Stimulated activated CD8-positive, alpha-beta memory T cell treated with anti-CD3 and anti-CD28 coated beads, Interleukin-2, amount 100 ng/mL, for 48 hours (primary cell): ENCODE data around the gene OR1Q1.
"Not testable (repeated sequence)": the region's sequence is repeated elsewhere in the genome, so short reads cannot be mapped to it uniquely, and the experiment has no call there.

Experiments used
- DNase-seq, 2 donors: peaks; one replicate each; pipeline ENCODE4 v3.0.0-alpha.2; 2020; ENCODE audit warnings: low read depth in 2 of 2

OR1Q1 gene

GRCh38 chr9:122614362-122614761 lies at the start of gene OR1Q1:
Gene OR1Q1, plus strand, starts transcription at chr9:122614738. Its CDS starts 0 bp downstream, at chr9:122614738.
- no peak for DNase-seq

GRCh38 chr9:122567901-122568300 lies 46.6 kb upstream of the OR1Q1 start:
- DNase-seq = no peak

- DNase-seq = no peak
Observed at GRCh38 chr9:122572456-122572855, 42.1 kb upstream of the OR1Q1 start.

GRCh38 chr9:122579874-122580273 lies 34.7 kb upstream of the OR1Q1 start:
- no peak for DNase-seq

- no peak for DNase-seq
Observed at GRCh38 chr9:122580360-122580759, 34.2 kb upstream of the OR1Q1 start.

- DNase-seq = not testable (repeated sequence)
Observed at GRCh38 chr9:122583284-122583683, 31.3 kb upstream of the OR1Q1 start, which contains the start of gene OR1L8. Gene OR1L8, minus strand, starts transcription at chr9:122583384. Its CDS starts 14,907 bp downstream, at chr9:122568477.

- no peak for DNase-seq
Observed at GRCh38 chr9:122605691-122606090, 8.8 kb upstream of the OR1Q1 start.

GRCh38 chr9:122606587-122606986 lies 8.0 kb upstream of the OR1Q1 start:
- DNase-seq = no peak

GRCh38 chr9:122609804-122610203 lies 4.7 kb upstream of the OR1Q1 start:
- no peak for DNase-seq

- DNase-seq = no peak
Observed at GRCh38 chr9:122619996-122620395, 5.5 kb downstream of the OR1Q1 start.

- no peak for DNase-seq
Observed at GRCh38 chr9:122642226-122642625, 27.7 kb downstream of the OR1Q1 start.

GRCh38 chr9:122656378-122656777 lies 41.8 kb downstream of the OR1Q1 start:
- no peak for DNase-seq

- no peak for DNase-seq
Observed at GRCh38 chr9:122657527-122657926, 43.0 kb downstream of the OR1Q1 start, which contains the start of gene OR1B1. Gene OR1B1, minus strand, starts transcription at chr9:122657627.

- DNase-seq = no peak
Observed at GRCh38 chr9:122661416-122661815, 46.9 kb downstream of the OR1Q1 start, which contains the start of gene OR1L1. Gene OR1L1, plus strand, starts transcription at chr9:122661716. Its CDS starts 0 bp downstream, at chr9:122661716.
